ENCODE data around the gene NME1.

Gene NME1

GRCh38 chr17:51191895-51192294 lies 38.5 kb downstream of the NME1 start:
- DNase-seq (ENCODE audit: low read depth) = no peak
- H3K4me3 ChIP-seq (ENCODE audit: control insufficient read depth, low read depth, low read length) = no peak overlapping the region
- TF ChIP-seq CTCF (conservative IDR thresholded peaks at IDR 0.05; ENCODE audit: control insufficient read depth, insufficient read depth, low read depth, low read length) = no peak

- TF ChIP-seq CTCF (conservative IDR thresholded peaks at IDR 0.05; ENCODE audit: control insufficient read depth, insufficient read depth, low read depth, low read length) = no peak
- DNase-seq (ENCODE audit: low read depth) = no peak
- no peak overlapping the region for H3K4me3 ChIP-seq (ENCODE audit: control insufficient read depth, low read depth, low read length)
These were observed 44.4 kb downstream of the NME1 start for GRCh38 chr17:51197754-51198153.

GRCh38 chr17:51200295-51200694 lies 46.9 kb downstream of the NME1 start:
- no peak for DNase-seq (ENCODE audit: low read depth)
- no peak overlapping the region for H3K4me3 ChIP-seq (ENCODE audit: control insufficient read depth, low read depth, low read length)
- no peak for TF ChIP-seq CTCF (conservative IDR thresholded peaks at IDR 0.05; ENCODE audit: control insufficient read depth, insufficient read depth, low read depth, low read length)

- H3K4me3 ChIP-seq (ENCODE audit: control insufficient read depth, low read depth, low read length) = no peak overlapping the region
- DNase-seq (ENCODE audit: low read depth) = no peak
- TF ChIP-seq CTCF (conservative IDR thresholded peaks at IDR 0.05; ENCODE audit: control insufficient read depth, insufficient read depth, low read depth, low read length) = no peak
These were observed 47.5 kb downstream of the NME1 start for GRCh38 chr17:51200846-51201245.

- no peak for TF ChIP-seq CTCF (conservative IDR thresholded peaks at IDR 0.05; ENCODE audit: control insufficient read depth, insufficient read depth, low read depth, low read length)
- no peak for DNase-seq (ENCODE audit: low read depth)
- H3K4me3 ChIP-seq (ENCODE audit: control insufficient read depth, low read depth, low read length) = no peak overlapping the region
These were observed 50.5 kb downstream of the NME1 start for GRCh38 chr17:51203838-51204237.

All from fibroblast of mammary gland (primary cell).